ENCODE data around the gene UNC5A.

DNA sequence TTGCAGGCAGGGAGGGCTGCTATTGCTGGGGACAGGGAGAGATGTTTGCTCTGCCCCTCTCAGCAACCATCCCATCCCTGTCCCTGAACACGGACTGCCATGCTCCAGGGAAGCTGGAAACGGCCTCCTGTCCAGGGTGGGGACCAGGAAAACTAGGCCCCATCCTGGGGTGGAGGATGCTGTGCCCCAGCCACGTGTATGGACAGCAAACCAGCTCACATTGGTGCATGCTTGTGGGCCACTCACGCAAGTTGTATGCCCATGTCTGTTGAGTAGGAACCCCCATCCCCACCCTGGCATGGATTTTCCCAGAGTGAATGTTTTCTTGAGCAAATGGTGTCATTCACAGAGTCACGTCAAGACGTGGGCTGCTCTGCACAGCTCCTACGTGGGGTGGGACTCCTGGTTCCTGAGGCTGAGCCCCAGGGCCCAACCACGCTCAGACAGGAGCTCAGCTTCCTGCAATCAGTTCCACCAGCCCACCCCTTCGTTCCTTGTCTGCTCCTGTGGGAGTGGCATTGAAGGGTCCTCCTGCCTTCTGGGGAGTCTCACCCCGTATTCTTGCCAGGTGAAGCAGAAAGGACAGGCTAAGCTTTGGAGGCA is 4.6 kb downstream of the UNC5A start:
- TF ChIP-seq ELF1 (tag; IDR thresholded peaks at IDR 0.05) (no peak), POLR2AphosphoS5 (IDR thresholded peaks at IDR 0.05; ENCODE audit: control insufficient read depth, insufficient read depth, low read depth, low read length) (no peak), POLR2A (conservative IDR thresholded peaks at IDR 0.05) (no peak), HDAC8 (tag; IDR thresholded peaks at IDR 0.05) (no peak), ZNF232 (CRISPR knock-in tag; IDR thresholded peaks at IDR 0.05) (no peak), ZNF780A (CRISPR knock-in tag; IDR thresholded peaks at IDR 0.05) (no peak), CHD1 (IDR thresholded peaks at IDR 0.05; ENCODE audit: low read length) (no peak), KDM4B (IDR thresholded peaks at IDR 0.05; ENCODE audit: borderline replicate concordance in 2 of 2, low read depth in 1 of 2) (no peak), EP300 (IDR thresholded peaks at IDR 0.05; ENCODE audit: low read length) (no peak), TBL1XR1 (IDR thresholded peaks at IDR 0.05; ENCODE audit: low read length in 2 of 2) (no peak)
- TF ChIP-seq, protein P1, sequence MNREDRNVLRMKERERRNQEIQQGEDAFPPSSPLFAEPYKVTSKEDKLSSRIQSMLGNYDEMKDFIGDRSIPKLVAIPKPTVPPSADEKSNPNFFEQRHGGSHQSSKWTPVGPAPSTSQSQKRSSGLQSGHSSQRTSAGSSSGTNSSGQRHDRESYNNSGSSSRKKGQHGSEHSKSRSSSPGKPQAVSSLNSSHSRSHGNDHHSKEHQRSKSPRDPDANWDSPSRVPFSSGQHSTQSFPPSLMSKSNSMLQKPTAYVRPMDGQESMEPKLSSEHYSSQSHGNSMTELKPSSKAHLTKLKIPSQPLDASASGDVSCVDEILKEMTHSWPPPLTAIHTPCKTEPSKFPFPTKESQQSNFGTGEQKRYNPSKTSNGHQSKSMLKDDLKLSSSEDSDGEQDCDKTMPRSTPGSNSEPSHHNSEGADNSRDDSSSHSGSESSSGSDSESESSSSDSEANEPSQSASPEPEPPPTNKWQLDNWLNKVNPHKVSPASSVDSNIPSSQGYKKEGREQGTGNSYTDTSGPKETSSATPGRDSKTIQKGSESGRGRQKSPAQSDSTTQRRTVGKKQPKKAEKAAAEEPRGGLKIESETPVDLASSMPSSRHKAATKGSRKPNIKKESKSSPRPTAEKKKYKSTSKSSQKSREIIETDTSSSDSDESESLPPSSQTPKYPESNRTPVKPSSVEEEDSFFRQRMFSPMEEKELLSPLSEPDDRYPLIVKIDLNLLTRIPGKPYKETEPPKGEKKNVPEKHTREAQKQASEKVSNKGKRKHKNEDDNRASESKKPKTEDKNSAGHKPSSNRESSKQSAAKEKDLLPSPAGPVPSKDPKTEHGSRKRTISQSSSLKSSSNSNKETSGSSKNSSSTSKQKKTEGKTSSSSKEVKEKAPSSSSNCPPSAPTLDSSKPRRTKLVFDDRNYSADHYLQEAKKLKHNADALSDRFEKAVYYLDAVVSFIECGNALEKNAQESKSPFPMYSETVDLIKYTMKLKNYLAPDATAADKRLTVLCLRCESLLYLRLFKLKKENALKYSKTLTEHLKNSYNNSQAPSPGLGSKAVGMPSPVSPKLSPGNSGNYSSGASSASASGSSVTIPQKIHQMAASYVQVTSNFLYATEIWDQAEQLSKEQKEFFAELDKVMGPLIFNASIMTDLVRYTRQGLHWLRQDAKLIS (CRISPR knock-in tag; IDR thresholded peaks at IDR 0.05), result no peak
- TF ChIP-seq, protein P2, sequence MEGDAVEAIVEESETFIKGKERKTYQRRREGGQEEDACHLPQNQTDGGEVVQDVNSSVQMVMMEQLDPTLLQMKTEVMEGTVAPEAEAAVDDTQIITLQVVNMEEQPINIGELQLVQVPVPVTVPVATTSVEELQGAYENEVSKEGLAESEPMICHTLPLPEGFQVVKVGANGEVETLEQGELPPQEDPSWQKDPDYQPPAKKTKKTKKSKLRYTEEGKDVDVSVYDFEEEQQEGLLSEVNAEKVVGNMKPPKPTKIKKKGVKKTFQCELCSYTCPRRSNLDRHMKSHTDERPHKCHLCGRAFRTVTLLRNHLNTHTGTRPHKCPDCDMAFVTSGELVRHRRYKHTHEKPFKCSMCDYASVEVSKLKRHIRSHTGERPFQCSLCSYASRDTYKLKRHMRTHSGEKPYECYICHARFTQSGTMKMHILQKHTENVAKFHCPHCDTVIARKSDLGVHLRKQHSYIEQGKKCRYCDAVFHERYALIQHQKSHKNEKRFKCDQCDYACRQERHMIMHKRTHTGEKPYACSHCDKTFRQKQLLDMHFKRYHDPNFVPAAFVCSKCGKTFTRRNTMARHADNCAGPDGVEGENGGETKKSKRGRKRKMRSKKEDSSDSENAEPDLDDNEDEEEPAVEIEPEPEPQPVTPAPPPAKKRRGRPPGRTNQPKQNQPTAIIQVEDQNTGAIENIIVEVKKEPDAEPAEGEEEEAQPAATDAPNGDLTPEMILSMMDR (IDR thresholded peaks at IDR 0.05 in 2 of 3, conservative IDR thresholded peaks at IDR 0.05 in 1 of 3; ENCODE audit: insufficient read depth in 2 of 3, low read depth in 1 of 3, low read length in 3 of 3), result no peak
- TF ChIP-seq, protein P3, sequence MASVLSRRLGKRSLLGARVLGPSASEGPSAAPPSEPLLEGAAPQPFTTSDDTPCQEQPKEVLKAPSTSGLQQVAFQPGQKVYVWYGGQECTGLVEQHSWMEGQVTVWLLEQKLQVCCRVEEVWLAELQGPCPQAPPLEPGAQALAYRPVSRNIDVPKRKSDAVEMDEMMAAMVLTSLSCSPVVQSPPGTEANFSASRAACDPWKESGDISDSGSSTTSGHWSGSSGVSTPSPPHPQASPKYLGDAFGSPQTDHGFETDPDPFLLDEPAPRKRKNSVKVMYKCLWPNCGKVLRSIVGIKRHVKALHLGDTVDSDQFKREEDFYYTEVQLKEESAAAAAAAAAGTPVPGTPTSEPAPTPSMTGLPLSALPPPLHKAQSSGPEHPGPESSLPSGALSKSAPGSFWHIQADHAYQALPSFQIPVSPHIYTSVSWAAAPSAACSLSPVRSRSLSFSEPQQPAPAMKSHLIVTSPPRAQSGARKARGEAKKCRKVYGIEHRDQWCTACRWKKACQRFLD (CRISPR knock-in tag; IDR thresholded peaks at IDR 0.05), result no peak
